HEK293 (cell line): ENCODE results near the gene SPAG5.

ENCODE experiments used
- CTCF ChIP-seq: fragments of 450-650 bp; formaldehyde crosslinking; IDR thresholded peaks from 2 replicates; pipeline ENCODE4 v1.5.1; 2016; ENCODE audit warnings: missing biosample characterization, missing genetic modification characterization
- FEZF1 ChIP-seq: fragments of 450-650 bp; formaldehyde crosslinking; IDR thresholded peaks from 2 replicates; pipeline ENCODE4 v1.5.1; 2016; ENCODE audit warnings: missing biosample characterization, missing genetic modification characterization
- KLF1 ChIP-seq: fragments of 450-650 bp; formaldehyde crosslinking; IDR thresholded peaks from 2 replicates; pipeline ENCODE4 v1.5.1; 2016; ENCODE audit warnings: missing biosample characterization, missing genetic modification characterization
- SETDB1 ChIP-seq: IDR thresholded peaks from one replicate; pipeline ENCODE4 v1.6.1; 2017; ENCODE audit warnings: mild to moderate bottlenecking, low read length, moderate library complexity, mixed read lengths; ENCODE audit not compliant: insufficient read length
- ZBTB20 ChIP-seq: fragments of 450-650 bp; formaldehyde crosslinking; IDR thresholded peaks from 2 replicates; pipeline ENCODE4 v1.5.1; 2016; ENCODE audit warnings: missing biosample characterization, missing genetic modification characterization
- ZNF366 ChIP-seq: fragments of 450-650 bp; formaldehyde crosslinking; conservative IDR thresholded peaks from 2 replicates; pipeline ENCODE4 v1.5.1; 2016; ENCODE audit warnings: missing biosample characterization, missing genetic modification characterization
- ZNF488 ChIP-seq: fragments of 450-650 bp; formaldehyde crosslinking; IDR thresholded peaks from 2 replicates; pipeline ENCODE4 v1.5.1; 2016; ENCODE audit warnings: missing biosample characterization, missing genetic modification characterization
- ZNF792 ChIP-seq: fragments of 450-650 bp; formaldehyde crosslinking; IDR thresholded peaks from 2 replicates; pipeline ENCODE4 v1.5.1; 2016; ENCODE audit warnings: missing biosample characterization, missing genetic modification characterization

GRCh38 chr17:28551421-28552175 is 47.2 kb downstream of the SPAG5 start:
- no peak for TF ChIP-seq CTCF (tag by site-specific recombination)
- TF ChIP-seq SETDB1, result no peak
- no peak for TF ChIP-seq ZNF792
- no peak for TF ChIP-seq ZNF488 (tag by site-specific recombination)
- no peak for TF ChIP-seq ZNF366 (tag by site-specific recombination)
- TF ChIP-seq FEZF1 (tag by site-specific recombination), result no peak
- TF ChIP-seq ZBTB20 (tag by site-specific recombination), result no peak
- TF ChIP-seq KLF1 (tag by site-specific recombination), result no peak
